ENCODE measurements around the gene FLNB. TPM values are rescaled to one million over a fixed set of nuclear protein-coding genes. Genes with fewer than 3 reads are reported as not detected.
A peak's percentile ranks its signal among the peaks of the same experiment; 100 is the strongest.

The FLNB gene
- total RNA-seq, 2 donors from 2014 or later: 410 to 585 TPM

DNA sequence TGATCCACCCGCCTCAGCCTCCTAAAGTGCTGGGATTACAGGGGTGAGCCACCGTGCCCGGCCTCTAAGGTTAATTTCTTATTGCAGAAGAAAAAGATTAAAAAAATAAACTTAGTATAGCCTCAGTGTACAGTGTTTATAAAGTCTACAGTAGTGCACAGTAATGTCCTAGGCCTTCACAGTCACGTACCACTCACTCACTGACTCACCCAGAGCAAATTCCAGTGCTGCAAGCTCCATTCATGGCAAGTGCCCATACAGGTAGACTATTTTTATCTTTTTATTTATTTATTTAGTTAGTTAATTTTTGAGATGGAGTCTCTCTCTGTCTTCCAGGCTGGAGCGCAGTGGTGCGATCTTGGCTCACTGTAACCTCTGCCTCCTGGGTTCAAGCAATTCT is 3.2 kb upstream of the FLNB start:
- ATAC-seq (no peak), DNase-seq (no peak)

DNA sequence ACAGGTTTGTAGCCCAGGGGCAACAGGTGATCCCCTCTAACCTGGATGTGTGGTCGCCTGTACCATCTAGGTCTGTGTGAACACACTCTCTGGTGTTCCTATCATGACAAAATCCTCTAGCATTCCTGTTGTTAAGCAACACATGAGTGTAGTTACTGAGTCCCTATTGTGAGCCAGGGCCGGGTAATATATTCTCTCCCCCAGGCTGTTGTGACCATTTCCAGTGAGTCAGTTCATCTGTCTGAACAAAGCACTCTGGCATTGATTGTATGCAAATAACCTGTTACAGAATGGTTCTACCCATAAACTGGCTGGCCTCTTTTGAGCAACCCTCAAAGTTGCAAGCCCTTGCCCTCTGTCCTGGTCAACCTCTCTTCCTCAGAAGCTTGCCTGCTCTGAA is 2.6 kb upstream of the FLNB start:
- DNase-seq: no peak
- ATAC-seq: no peak
- intact Hi-C loops (cut with DNase I, micrococcal nuclease): loop anchor here in 1 of 2 donors (10.0 kb wide), 1 partner anchor 169 kb away; no protein-coding TSS in a partner anchor

More for the DNA sequence above, 3.2 kb upstream of the FLNB start:
- intact Hi-C loops (cut with DNase I, micrococcal nuclease): loop anchor here in 1 of 2 donors (10.0 kb wide), 1 partner anchor 170 kb away; no protein-coding TSS in a partner anchor

DNA sequence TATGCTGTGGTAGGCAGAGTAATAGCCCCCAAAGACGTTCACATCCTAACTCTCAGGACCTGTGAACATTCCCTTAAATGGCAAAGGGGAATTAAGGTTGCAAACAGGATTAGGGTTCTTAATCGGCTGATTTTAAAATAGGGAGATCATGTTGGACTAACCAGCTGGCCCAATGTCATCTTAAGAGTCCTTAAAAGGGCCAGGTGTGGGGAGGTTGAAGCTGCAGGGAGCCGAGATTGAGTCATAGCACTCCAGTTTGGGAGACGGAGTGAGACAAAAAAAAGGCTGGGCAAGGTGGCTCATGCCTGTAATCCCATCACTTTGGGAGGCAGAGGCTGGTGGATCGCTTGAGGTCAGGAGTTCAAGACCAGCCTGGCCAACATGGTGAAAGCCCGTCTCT is 1.6 kb upstream of the FLNB start:
- no peak for ATAC-seq
- intact Hi-C loops (cut with DNase I, micrococcal nuclease): loop anchor here in 1 of 2 donors (10.0 kb wide), 1 partner anchor 168 kb away; no protein-coding TSS in a partner anchor
- no peak for DNase-seq

DNA sequence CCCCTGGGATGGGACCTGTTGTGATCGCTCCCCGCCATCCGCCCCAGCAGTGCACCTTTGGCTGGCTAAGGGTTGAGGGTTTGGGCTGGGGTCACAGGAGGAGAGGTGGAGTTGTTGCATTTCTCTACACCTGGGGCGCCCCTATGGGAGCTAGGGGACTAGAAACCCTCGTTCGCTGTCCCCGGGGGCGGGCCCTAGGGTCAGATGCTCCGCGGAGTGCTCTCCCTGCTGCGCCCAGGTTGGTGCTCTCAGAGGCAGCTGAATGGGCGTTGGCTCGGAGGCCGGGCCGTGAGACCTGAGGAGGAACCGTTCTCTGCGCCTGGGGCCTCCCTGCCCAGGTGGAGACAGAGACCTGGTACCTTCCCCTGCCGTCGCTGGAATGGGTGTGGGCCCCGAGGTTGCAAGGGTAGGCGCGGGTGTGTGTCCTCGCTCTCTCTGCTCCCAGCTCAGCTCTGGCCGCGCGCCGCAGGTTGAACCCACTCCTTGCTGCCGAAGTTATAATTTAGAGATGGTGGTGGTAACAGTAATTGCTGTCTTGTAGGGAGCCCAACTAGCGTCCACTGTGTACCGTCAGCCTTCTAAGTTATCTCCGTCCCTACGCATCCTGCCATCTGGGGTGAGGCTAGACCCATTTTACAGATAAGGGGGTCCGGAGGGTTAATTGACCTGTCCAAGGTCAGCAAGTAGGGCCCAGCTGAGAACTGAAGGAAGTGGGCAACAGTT is 965 bp downstream of the FLNB start:
- ATAC-seq (peak; percentile 61), DNase-seq (peak; percentile 76 to 80)
- intact Hi-C loops (cut with DNase I, micrococcal nuclease): loop anchor here in 1 of 2 donors (10.0 kb wide), 1 partner anchor 166 kb away; no protein-coding TSS in a partner anchor

DNA sequence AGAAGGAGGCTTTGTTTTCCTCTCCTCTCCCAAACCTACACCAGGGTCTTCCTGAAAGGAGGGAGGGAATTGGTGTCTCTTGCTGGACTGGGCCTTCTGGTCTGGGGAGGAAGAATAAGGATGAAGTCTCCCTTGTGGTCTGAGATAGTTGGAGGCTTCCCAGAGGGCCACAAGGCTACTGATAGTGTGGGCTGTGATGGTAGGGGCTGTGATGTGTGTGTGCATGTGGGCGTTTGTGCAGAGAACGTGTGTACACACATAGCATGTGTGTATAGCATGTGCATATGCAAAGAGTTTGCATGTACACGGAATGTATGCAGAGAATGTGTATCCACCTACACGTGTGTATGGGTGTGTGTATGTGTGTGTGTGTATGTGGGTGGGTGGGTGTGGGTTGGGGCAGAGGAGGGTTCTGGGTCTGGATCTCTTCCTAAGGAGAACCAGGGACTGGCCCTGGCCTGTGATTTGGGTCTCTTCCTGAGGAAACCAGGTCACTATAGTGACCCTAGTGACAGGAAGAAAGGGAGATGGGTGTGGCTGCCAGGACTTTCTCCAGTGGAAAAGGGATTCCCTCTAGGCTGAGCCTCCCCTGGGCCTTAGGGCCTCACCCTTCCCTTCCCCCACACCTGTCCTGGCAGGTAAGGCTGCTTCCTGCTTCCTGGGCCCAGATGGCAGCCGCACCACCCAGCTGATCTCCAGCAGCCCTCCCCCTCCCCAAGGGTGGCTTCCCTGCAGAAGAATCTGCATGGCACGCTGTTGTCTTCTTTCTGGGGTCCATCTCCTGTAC is 1.7 kb downstream of the FLNB start:
- DNase-seq (peak; percentile 89 to 95), ATAC-seq (peak; percentile 76)
- intact Hi-C loops (cut with DNase I, micrococcal nuclease): loop anchor here in 1 of 2 donors (10.0 kb wide), 1 partner anchor 165 kb away; no protein-coding TSS in a partner anchor

DNA sequence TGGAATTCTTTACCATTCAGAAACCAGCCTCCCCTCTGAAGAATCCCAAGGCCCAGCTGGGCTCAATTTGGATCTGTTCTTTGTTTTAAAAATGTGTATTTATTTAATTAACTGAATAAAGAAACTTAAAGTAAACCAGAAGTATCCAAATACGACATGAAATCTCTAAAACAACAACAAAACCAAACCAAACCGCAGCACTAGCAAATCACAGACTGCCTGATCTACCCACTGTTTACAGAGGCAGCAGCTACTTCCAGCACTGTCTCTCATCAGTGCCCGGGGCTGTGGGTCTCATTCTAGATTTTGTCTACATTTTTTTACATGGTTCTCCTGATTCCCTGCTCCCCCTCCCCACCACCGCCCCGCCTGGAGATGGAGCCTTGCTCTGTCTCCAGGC is 2.3 kb downstream of the FLNB start:
- intact Hi-C loops (cut with DNase I, micrococcal nuclease): no loop called here
- ATAC-seq (no peak), DNase-seq (peak in 1 of 2 donors; percentile 36)

DNA sequence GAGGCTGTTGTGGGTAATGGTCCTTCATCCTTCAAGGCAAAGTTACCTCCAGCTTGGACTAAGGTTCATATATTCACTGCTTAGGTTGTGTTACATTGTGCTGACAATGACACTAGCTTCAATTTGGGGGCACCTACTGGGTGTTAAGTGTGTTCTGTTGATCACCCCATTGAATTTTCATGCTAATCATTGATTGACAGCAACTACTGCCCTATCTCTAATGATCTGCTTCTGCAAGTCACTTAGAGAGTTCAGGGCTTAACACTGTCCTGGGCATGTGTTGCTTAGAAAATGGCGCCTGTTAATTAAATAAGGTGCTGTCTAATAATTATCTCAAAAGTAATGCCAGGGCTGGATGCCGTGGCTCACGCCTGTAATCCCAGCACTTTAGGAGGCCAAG is 3.4 kb downstream of the FLNB start:
- intact Hi-C loops (cut with DNase I, micrococcal nuclease): no loop called here
- DNase-seq (no peak), ATAC-seq (no peak)

DNA sequence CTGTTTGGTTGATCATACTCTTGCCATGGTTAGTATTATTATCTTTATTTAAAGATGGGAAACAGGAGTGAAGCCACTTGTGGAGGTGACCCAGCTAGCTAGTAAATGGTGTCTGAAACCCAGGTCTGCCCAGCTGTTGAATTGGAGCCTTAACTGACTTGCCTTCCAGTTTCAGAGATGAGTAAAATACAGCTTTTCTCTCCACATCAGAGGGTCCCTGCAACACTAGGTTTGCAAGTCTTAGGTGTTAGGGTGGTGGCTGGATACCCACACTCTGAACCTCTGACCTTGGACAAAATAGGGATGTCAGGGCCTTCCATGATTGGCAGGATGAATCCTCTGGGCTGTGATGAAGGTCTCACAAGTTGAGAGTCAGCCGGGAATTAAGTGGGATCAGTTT is 4.1 kb downstream of the FLNB start:
- no peak for DNase-seq
- intact Hi-C loops (cut with DNase I, micrococcal nuclease): no loop called here
- ATAC-seq: no peak

DNA sequence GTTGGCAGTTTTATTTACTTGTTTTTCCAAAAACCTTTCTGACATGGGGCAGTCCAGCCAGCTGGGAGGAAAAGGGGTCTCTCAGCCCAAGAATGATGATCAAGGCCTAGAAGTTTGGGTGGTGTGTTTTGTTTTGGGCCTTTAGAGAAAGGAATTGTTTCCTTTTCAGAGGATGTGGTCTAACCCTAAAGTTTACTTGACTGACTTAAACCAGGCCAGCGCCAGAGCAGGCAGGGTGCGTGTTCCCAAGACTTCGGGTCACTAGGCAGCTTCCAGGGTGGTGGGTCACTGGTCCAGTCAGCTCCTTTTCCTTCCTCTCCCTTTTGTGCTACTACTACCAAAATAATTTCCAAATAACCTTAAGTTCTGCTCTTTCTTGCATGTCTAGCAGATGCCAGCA is 4.9 kb downstream of the FLNB start:
- ATAC-seq (no peak), DNase-seq (no peak)
- intact Hi-C loops (cut with DNase I, micrococcal nuclease): no loop called here

DNA sequence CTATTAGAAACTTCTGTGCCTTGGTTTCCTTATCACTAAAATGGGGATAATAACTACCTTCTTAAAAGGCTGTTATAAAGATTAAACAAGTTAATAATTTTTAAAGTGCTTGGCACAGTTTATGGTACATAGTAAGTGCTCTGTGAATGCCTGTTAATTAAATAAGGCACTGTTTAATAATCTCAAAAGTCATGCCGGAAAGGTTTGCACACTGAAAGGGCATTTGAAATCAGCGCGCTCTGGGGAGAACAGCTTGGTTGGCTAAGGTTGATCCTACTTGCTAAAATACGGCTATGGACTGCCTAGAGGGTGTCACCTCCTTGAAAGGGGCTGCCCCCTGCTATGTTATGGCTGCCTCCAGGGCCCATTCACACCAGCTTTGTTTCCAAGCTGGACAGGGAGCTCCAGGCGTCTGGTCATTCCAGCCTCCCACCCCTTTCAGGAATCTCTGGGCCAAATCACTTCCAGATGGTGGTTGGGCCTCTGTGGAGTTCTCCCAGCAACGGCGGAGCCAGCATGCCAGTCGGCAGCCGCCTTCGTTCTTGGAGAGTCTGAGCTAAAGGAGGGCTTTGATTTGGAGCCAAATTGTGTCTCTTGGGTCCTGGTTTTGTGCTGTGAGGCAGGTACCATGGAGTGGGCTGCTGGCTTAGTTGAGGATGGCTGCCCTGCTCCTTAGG is 5.9 kb downstream of the FLNB start:
- DNase-seq: no peak
- intact Hi-C loops (cut with DNase I, micrococcal nuclease): no loop called here
- ATAC-seq: no peak

DNA sequence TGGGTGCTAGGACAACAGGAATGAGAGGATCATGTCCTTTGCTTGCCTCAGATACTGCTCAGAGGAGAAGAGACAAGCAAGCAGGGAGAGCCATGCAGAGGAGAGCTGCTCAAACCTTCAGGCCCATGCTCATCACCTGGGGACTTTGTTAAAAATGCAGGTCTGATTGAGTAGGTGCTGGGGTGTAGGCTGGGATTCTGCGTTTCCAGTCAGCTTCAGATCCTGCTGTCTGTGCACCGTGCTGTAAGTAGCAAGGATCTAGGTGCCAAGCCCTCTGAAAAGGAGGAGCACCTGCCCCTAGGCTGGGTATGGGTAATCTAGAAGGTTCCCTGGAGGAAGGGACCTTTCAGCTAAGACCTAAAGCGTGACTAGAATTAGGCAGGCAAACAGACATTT is 7.3 kb downstream of the FLNB start:
- ATAC-seq (no peak), DNase-seq (no peak)
- intact Hi-C loops (cut with DNase I, micrococcal nuclease): no loop called here

DNA sequence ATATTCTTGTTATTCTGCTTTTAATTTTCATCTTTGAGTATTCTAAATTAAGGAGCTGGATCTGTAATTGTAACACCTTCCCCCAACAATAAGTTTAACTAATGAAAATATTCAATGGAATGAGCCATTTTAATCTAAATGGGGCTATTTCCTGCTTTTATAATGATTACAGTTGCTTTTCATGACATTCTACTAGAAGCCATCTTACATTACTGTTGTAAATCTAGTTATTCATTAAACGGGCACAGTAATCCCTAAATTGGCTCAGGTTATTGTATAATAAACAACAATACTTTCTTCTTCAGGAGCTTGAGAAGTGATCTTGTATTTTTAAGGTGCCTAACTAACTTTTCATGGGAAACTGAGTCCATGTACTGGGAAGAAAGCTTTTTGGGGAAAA is 8.5 kb downstream of the FLNB start:
- intact Hi-C loops (cut with DNase I, micrococcal nuclease): no loop called here
- ATAC-seq (peak; percentile 47), DNase-seq (no peak)

DNA sequence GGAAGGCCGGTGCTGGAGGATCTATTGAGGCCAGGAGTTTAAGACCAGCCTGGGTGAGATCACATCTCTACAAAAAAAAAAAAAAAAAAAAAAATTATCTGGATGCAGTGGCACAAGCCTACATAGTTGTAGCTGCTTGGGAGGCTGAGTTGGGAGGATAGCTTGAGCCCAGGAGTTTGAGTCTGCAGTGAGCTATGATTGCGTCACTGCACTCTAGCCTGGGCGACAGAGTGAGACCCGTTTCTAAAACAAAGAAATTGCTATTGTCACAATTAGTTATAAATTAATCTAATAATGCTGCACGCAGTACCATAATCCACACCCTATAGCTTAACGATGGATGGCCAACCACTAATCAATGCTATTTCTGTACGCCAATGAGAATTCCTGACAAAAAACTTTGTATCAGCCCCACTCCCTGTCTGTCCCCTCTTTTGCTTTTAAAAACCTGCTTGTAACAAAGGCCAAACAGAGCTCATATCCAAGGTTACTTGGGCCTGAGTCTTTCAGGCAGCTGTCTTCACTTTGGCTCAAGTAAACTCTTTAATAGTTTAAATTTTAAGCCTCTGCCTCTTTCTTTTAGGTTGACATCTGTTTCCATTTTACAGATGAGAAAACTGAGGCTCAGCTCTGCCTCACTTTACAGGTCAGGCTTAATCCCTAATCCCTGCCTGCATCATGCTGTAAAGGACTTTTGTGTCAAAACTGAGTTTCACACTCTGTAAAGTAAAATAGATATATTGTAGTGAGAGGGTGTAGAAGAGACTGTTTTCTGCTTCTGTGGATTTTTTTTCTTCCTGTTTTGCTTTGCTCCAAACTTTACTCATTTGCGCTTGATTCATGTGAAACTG is 10.9 kb downstream of the FLNB start:
- DNase-seq: no peak
- ATAC-seq: no peak
- intact Hi-C loops (cut with DNase I, micrococcal nuclease): no loop called here

DNA sequence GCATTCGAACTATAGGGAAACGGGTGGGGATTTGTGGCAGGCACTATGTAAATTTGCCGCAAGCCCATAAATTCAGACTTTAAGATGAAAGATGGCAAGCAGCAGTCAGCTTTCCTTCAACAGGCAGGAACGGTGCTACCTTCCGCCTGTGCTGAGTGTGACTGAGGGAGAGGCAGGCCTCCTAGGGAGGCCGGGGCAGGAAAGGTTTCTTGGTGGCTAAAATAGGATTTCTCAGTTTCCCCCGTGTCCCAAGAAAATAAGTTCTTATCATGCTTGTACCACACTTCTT is 12.5 kb downstream of the FLNB start:
- intact Hi-C loops (cut with DNase I, micrococcal nuclease): no loop called here
- DNase-seq: no peak
- ATAC-seq: peak; percentile 60

DNA sequence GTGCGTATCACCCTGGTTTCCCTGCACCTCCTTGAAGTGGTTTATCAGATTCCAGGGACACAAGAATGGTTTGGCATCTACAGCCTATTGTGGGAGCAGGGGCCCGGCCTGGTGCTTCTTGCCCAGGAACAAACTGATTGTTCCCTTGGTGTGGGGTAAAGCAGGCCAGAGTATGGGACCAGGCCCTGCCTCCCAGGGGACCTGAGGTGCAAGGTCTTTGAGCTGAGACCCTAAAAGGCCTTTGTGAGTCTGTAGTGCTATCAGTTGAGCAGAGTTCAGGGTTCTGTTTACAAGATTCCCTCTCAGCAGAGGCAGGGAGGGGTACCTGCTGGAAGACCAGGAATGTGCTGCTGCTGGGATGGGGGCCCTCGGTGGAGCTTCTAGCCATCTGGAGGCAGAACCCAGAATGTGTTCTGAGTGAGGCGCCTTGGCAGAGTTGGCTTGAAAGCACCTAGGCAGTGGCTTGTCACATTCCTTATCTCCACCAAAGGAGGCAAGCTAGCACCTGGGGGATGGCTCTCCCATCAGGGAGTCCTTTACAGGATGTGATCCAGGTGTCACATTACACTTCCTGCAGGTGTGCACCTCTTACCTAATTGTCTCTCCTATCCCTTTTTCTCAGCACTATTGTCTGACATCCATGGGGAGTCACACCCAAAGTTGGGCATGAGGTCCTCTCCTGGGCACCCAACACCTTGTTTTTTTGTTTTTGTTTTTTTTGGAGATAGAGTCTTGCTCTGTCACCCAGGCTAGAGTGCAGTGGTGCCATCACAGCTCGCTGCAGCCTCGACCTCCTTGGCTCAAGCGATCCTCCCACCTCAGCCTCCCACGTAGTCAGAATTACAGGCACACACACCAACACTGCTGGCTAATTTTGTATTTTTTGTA is 13.1 kb downstream of the FLNB start:
- intact Hi-C loops (cut with DNase I, micrococcal nuclease): no loop called here
- ATAC-seq (peak; percentile 37), DNase-seq (no peak)

DNA sequence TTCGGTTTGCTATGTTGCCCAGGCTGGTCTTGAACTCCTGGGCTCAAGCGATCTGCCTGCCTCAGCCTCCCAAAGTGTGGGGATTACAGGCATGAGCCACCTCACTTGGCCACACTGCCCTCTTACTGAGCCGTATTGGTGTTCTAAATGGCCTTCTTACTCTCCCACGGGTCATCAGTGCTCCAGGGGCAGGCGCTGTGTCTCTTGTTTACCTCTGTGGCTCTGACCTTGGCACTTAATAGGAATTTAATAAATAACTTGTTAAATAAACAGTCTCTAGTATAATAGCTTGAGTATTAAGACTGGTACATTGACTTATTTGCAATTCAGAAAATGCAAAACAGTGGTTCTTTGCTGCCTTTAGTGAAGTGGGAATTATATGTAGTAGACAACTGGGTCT is 13.7 kb downstream of the FLNB start:
- intact Hi-C loops (cut with DNase I, micrococcal nuclease): no loop called here
- DNase-seq (no peak), ATAC-seq (no peak)

DNA sequence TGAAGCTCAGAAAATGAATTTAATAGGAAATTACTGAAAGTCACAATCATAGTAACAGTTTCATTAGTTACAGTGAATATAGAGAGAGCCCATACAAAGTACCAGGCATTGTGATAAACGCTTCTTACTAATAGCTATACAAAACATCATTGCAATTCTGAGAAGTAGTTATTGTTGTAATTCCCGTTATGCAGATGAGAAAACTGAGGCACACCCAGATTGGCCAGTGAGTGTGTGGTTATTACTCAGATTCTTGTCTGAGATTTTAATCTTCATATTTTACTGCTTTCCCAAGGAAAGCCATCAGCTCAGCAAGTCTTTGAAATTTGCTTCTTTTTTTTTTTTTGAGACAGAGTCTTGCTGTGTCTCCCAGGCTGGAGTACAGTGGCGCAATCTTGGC is 14.3 kb downstream of the FLNB start:
- no peak for ATAC-seq

DNA sequence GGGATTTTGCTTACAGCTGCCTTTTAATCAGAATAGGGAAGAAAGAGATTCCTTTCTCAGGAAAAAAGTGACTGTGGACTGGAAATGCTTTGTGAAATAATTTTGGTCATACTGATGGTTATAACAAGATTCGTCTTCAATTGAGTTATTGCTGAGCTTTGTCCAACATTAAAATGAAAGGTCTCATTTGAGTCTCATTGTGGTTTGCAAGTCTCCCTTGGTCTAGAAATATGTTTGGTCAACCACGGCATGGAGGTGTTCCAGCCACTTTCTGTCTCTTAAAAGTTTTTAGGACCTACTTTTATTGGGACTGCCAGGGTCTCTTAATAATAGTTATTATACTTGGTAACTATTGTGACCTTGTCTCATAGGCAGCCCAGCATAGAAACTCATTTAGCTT is 15.3 kb downstream of the FLNB start:
- intact Hi-C loops (cut with DNase I, micrococcal nuclease): no loop called here
- DNase-seq: no peak
- ATAC-seq: no peak

More for the DNA sequence above, 14.3 kb downstream of the FLNB start:
- no peak for DNase-seq
- intact Hi-C loops (cut with DNase I, micrococcal nuclease): no loop called here

Measured in left colon (tissue), 2 donors.